Fibroblast of villous mesenchyme (primary cell): ENCODE results near the gene ASH1L. TPM values are rescaled to one million over a fixed set of nuclear protein-coding genes. Genes with fewer than 3 reads are reported as not detected.
"Not testable (repeated sequence)": the region's sequence is repeated elsewhere in the genome, so short reads cannot be mapped to it uniquely, and the experiment has no call there.

Experiments
- DNase-seq: peaks from one replicate; pipeline ENCODE4 v3.0.0-alpha.2; 2010; ENCODE audit warnings: low read depth
- H3K4me3 ChIP-seq: 2 replicates; pipeline ENCODE4 v1.5.1; 2011; ENCODE audit warnings: low read depth, mild to moderate bottlenecking, low read length
- total RNA-seq: library from RNA; depleted of rRNA; stranded (reverse); fragments of >200 nt; gene quantifications from 2 replicates; pipeline ENCODE4 v1.2.3, GENCODE V29; 2012
- TF ChIP-seq, protein P1 (sequence below): IDR thresholded peaks from 2 replicates; pipeline ENCODE4 v1.5.1; 2012; ENCODE audit warnings: low read depth, mild to moderate bottlenecking, low read length; ENCODE audit not compliant: insufficient read depth

ASH1L gene
- total RNA-seq, 1 donor = 43.2 TPM

DNA sequence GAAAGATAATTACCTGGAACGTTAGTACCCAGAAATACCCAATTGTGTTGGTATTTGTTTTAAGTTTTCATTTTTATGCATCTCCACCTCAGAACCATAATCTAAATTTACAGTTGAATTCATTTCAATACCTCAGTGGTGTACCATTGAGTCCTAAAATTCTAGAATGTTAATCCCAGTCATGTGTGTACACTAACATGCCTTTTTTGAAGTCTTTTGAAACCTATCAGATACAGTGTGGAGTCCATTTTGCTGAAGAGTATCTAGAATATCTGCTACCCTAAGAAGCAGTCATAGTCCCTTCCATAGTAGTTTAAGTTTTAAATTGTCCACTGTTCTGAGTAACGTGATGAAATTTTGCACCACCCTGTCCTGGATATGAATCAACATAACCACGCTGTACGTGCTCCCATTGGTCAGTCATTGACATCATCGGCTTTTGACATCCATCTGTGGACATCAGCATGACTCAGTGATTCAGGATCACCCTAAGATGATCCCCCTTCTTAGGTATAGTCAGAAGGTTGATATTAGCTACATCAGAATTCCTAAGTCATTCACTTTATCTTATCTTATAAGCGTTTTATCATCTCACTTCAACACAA, 7.5 kb upstream of the ASH1L start:
- peak; percentile 74 for DNase-seq
- no peak overlapping the region for H3K4me3 ChIP-seq
- TF ChIP-seq, protein P1, sequence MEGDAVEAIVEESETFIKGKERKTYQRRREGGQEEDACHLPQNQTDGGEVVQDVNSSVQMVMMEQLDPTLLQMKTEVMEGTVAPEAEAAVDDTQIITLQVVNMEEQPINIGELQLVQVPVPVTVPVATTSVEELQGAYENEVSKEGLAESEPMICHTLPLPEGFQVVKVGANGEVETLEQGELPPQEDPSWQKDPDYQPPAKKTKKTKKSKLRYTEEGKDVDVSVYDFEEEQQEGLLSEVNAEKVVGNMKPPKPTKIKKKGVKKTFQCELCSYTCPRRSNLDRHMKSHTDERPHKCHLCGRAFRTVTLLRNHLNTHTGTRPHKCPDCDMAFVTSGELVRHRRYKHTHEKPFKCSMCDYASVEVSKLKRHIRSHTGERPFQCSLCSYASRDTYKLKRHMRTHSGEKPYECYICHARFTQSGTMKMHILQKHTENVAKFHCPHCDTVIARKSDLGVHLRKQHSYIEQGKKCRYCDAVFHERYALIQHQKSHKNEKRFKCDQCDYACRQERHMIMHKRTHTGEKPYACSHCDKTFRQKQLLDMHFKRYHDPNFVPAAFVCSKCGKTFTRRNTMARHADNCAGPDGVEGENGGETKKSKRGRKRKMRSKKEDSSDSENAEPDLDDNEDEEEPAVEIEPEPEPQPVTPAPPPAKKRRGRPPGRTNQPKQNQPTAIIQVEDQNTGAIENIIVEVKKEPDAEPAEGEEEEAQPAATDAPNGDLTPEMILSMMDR = no peak

DNA sequence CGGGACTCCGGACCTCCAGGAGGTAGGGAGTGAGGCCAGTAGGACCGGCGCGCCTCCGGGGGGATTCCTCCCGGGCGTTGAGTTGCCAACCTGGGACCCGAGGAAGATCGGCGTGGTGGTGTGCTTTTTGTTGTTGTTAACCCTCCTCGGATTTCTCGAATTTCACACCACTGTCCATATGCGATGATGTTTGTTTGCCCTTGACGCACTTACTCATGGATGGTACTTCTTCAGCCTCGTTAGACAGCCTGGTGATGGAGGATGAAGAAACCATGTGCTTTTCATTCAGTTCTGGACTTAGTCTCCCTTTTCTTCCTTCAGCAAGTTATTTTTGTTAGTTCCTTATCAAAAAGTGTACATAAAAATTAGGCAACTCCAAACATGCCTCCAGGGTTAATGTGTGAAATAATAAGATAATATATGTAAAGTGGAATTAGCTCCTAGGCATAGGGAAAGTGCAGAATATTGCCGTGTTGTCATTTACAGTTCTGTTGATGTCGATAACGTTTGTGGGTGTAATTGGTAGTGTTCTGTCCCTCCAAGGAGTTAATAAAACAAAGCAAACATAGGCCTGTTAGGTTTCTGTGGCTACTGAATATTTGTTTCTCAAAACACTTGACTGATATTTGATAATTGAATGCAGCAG, 897 bp upstream of the ASH1L start:
- DNase-seq = peak; percentile 12
- H3K4me3 ChIP-seq = peak overlapping the region; percentile 96

DNA sequence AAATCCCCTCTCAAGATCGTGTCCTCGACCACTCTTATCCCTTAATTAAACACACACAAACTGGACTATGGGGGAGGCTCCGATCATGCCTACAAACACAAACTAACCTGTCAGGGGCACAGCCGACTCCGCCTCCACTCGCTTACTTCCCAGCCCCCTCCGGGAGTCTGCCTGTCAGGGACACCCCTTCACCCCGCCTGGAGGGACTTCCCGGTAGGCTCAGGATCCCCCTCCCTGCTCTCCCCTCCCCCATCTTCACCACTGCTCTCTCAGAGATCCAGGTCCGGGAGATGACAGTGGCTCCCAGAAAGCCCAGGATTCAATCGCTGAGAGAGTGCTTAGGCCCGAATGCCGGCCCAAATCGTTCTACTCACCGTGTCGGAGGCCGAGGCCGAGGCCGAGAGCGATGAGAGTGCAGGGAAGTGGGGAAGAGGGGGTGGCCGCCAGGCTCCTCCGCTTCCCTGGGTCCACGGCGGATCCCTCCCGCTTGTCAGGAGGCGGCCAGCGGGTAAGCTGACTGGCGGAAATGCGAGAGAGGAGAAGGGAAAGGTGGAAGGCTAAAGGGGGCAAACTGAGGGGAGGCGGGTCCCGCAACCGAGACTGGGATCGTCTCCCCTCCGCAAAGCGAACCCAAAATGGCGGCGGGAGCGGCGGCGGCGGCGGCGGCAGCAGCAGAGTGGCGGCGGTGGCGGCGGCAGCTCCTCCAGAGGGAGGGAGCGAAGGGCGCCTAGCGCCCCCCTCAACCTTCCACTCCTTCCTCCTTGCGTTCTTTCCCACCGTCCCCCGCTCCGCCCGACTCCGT, 623 bp downstream of the ASH1L start:
- H3K4me3 ChIP-seq = peak overlapping the region; percentile 96
- DNase-seq = not testable (repeated sequence)

DNA sequence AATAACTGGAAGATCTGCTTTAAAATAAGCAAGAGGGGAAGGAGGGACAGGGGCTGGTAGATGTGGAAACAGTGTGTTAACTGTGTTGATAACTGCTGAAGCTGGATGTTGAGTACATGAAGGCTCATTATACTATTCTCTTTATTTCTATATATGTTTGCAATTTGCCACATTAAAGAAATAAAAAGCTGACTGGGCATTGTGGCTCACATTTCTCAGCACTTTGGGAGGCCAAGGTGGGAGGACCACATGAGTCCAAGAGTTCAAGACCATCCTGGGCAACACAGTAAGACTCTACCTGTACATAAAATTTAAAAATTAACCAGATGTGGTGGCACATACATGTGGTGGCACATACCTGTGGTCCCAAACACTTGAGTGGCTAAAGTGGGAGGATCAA, 6.7 kb downstream of the ASH1L start:
- DNase-seq = no peak
- H3K4me3 ChIP-seq = no peak overlapping the region
- TF ChIP-seq, protein P1 = no peak

DNA sequence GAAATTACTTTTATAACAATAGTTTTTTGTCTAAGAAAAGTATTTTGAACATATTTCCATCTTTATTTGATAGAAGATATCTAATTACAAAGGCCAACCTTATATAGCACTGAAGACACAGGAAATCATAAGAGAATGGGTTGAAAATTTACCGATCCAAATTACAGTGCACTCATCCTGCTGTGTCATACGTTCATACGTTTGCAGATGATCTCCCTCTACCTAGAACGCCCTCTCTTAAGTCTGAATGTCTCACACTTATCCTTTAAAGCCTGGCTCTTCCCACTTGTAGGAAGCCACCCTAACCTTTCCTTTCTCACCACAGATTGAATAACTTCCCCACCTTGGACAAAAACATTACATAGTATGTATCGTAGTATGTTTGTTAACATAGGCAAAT, 9.3 kb downstream of the ASH1L start:
- no peak overlapping the region for H3K4me3 ChIP-seq
- DNase-seq = no peak
- TF ChIP-seq, protein P1 = no peak

DNA sequence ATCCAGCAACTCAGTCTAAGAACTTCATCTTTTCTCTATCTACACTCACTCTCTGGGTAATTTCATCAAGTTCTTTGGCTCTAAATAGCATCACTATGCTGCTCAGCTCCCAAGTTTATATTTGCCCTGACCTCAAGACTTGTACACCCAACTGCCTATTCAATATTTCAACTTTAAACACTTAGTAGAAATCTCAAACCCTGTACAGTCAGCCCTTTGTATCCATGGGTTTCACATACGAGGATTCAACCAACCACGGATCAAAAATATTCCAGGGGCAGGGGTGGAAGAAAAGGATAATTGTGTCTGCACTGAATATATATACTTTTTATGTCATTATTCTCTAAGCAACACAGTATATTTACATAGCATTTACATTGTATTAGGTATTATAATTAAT, 13.9 kb downstream of the ASH1L start:
- DNase-seq = no peak
- TF ChIP-seq, protein P1 = no peak
- no peak overlapping the region for H3K4me3 ChIP-seq

DNA sequence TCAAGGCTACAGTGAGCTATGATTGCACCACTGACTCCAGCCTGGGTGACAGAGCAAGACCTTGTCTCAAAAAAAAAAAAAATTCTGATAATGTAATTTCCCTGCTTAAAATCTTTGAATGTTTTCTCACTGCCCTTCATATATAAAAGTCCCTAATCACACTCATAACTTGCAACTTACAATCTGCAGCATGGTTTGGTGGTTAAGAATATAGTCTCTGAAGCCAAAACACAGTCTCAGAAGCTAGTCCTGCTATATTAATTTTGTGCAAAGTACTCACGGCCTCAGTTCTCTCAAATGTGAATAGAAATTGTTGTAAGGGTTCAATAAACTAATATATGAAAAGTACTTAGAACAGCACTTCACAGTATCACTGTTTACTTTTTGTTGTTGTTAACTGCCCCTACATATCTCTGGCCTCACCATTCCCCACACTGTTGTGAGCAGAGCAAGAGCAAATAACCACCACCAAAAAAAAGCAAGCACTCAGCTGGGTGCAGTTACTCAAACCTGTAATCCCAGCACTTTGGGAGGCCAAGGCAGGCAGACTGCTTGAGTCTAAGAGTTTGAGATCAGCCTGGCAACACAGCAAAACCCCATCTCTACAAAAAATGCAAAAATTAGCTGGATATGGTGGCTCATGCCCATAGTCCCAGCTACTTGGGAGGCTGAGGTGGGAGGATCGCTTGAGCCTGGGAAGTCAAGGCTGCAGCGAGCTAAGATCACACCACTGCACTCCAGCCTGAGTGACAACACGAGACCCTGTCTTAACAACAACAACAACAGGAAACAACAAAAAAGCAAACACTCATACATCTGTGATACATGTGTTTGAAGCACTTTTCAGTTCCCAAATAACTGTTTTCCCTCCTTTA, 22.4 kb downstream of the ASH1L start:
- H3K4me3 ChIP-seq = no peak overlapping the region
- no peak for DNase-seq
- TF ChIP-seq, protein P1 = no peak
